Caco-2 (cell line): Measurements from ENCODE around the gene SCN9A. TPM values are rescaled to one million over a fixed set of nuclear protein-coding genes. Genes with fewer than 3 reads are reported as not detected.
"Not testable (repeated sequence)": the region's sequence is repeated elsewhere in the genome, so short reads cannot be mapped to it uniquely, and the experiment has no call there.

Experiments used
- BruUV-seq: library from RNA; stranded (reverse); fragments of 400-500 nt; replicated peaks from 2 replicates; lab custom pipeline; 2021; lab: Mats Ljungman, UMichigan
- CTCF ChIA-PET: fragments of 300-600 bp; sonication (Branson Sonifier 250); formaldehyde crosslinking; loops from one replicate; lab custom pipeline; 2022; ENCODE audit warnings: antibody characterized with exemption; lab: Charles Lee
- POLR2A ChIA-PET: fragments of 300-600 bp; sonication (Branson Sonifier 250); formaldehyde crosslinking; loops from one replicate; lab custom pipeline; 2022; ENCODE audit warnings: antibody characterized with exemption; lab: Charles Lee
- DNase-seq, 2 experiments: peaks; one replicate each; pipeline versions ENCODE4 v3.0.0 to v3.0.0-alpha.2; 2020 to 2022
- H3K27me3 ChIP-seq: replicated peaks from 2 replicates; pipeline ENCODE4 v1.6.0; 2011; ENCODE audit warnings: low read length; ENCODE audit not compliant: control insufficient read depth, insufficient read depth
- H3K36me3 ChIP-seq: 2 replicates; pipeline ENCODE4 v1.5.1; 2011; ENCODE audit warnings: low read length; ENCODE audit not compliant: control insufficient read depth, insufficient read depth
- H3K4me1 ChIP-seq: fragments of 250-450 bp; sonication (Bioruptor Pico); 2 replicates; pipeline ENCODE4 v1.5.1; 2020; ENCODE audit warnings: mild to moderate bottlenecking
- H3K4me3 ChIP-seq: 2 replicates; pipeline ENCODE4 v1.5.1; 2011; ENCODE audit warnings: low read depth, mild to moderate bottlenecking, control low read depth, low read length
- H3K9me3 ChIP-seq: fragments of 250-450 bp; sonication (Bioruptor Pico); 2 replicates; pipeline ENCODE4 v1.5.1; 2020; ENCODE audit warnings: mild to moderate bottlenecking, moderate library complexity
- H3K27ac Mint-ChIP-seq: one replicate; pipeline ENCODE4 v1.8.0; 2022; ENCODE audit warnings: mixed read lengths; ENCODE audit not compliant: unreplicated experiment
- H3K27me3 Mint-ChIP-seq: one replicate; pipeline ENCODE4 v1.8.0; 2022; ENCODE audit warnings: mixed read lengths; ENCODE audit not compliant: insufficient read depth, unreplicated experiment
- H3K36me3 Mint-ChIP-seq: one replicate; pipeline ENCODE4 v1.8.0; 2022; ENCODE audit warnings: mild to moderate bottlenecking, mixed read lengths; ENCODE audit not compliant: insufficient read depth, unreplicated experiment
- H3K4me1 Mint-ChIP-seq: one replicate; pipeline ENCODE4 v1.8.0; 2022; ENCODE audit warnings: low read depth, mixed read lengths; ENCODE audit not compliant: unreplicated experiment
- H3K4me3 Mint-ChIP-seq: one replicate; pipeline ENCODE4 v1.8.0; 2022; ENCODE audit warnings: mild to moderate bottlenecking, moderate library complexity, mixed read lengths; ENCODE audit not compliant: unreplicated experiment
- H3K9me3 Mint-ChIP-seq: one replicate; pipeline ENCODE4 v1.8.0; 2022; ENCODE audit warnings: mixed read lengths; ENCODE audit not compliant: unreplicated experiment
- CTCF ChIP-seq, 2 experiments: fragments of 200-600 bp in 1 of 2; IDR thresholded peaks; 1 replicate in 1 of 2; 2 replicates in 1 of 2; pipeline versions ENCODE4 v1.5.1 to v1.8.0; 2011 to 2022; ENCODE audit warnings: antibody characterized with exemption in 1 of 2, control low read depth in 1 of 2, inconsistent platforms in 1 of 2, low read depth in 1 of 2, low read length in 1 of 2, mild to moderate bottlenecking in 1 of 2, moderate library complexity in 1 of 2; ENCODE audit not compliant: insufficient read depth in 1 of 2, severe bottlenecking in 1 of 2, unreplicated experiment in 1 of 2
- intact Hi-C: fragments of 100-400 bp; cut with micrococcal nuclease; formaldehyde crosslinking; loops from one replicate; pipeline ENCODE4 v1.10.0; 2022; ENCODE audit not compliant: unreplicated experiment
- total RNA-seq: library from RNA; stranded (reverse); gene quantifications from 2 replicates; pipeline ENCODE4 v1.2.3, GENCODE V29; 2022

The SCN9A gene
- total RNA-seq, 1 experiment from 2014 or later: 18.5 TPM

GRCh38 chr2:166206153-166206552 lies 169.6 kb downstream of the SCN9A start:
- H3K36me3 Mint-ChIP-seq, DNase-seq, POLR2A ChIA-PET, H3K4me1 ChIP-seq, BruUV-seq, CTCF ChIA-PET, H3K36me3 ChIP-seq, H3K9me3 ChIP-seq, H3K4me3 Mint-ChIP-seq, H3K4me3 ChIP-seq, H3K27ac Mint-ChIP-seq, H3K9me3 Mint-ChIP-seq, intact Hi-C loops, H3K27me3 ChIP-seq, H3K4me1 Mint-ChIP-seq, H3K27me3 Mint-ChIP-seq: not testable (repeated sequence)

- H3K4me1 ChIP-seq: no peaks in the 10 kb centered on the region
- H3K4me1 Mint-ChIP-seq: no peaks in the 10 kb centered on the region
- no peak for DNase-seq
- H3K9me3 ChIP-seq: peaks cover 5% of the 10 kb centered on the region
- ChIA-PET CTCF (no interaction called here), POLR2A (no interaction called here)
- no peak overlapping the region for H3K4me3 Mint-ChIP-seq
- H3K27me3 ChIP-seq: no peaks in the 10 kb centered on the region
- intact Hi-C loops: no loop called here
- no TSS peak for BruUV-seq
- no peaks in the 10 kb centered on the region for H3K27me3 Mint-ChIP-seq
- H3K36me3 Mint-ChIP-seq: peaks cover 5% of the 10 kb centered on the region
- H3K36me3 ChIP-seq: no peaks in the 10 kb centered on the region
- no peak overlapping the region for H3K4me3 ChIP-seq
- H3K9me3 Mint-ChIP-seq: no peaks in the 10 kb centered on the region
- H3K27ac Mint-ChIP-seq: no peak overlapping the region
- TF ChIP-seq CTCF (IDR thresholded peaks at IDR 0.05; ENCODE audit: insufficient read depth in 1 of 2, low read depth in 1 of 2, low read length in 1 of 2, severe bottlenecking in 1 of 2, unreplicated experiment in 1 of 2): no peak
These were observed 173.0 kb downstream of the SCN9A start for GRCh38 chr2:166202778-166203177.

- Histone ChIP-seq H3K36me3 (no peaks in the 10 kb centered on the region), H3K9me3 (no peaks in the 10 kb centered on the region), H3K4me1 (no peaks in the 10 kb centered on the region), H3K27me3 (no peaks in the 10 kb centered on the region), H3K4me3 (no peak overlapping the region)
- intact Hi-C loops: no loop called here
- H3K9me3 Mint-ChIP-seq: no peaks in the 10 kb centered on the region
- no peak overlapping the region for H3K27ac Mint-ChIP-seq
- POLR2A ChIA-PET: no interaction called here
- BruUV-seq: no TSS peak
- CTCF ChIA-PET: no interaction called here
- peaks cover 5% of the 10 kb centered on the region for H3K36me3 Mint-ChIP-seq
- H3K27me3 Mint-ChIP-seq: no peaks in the 10 kb centered on the region
- TF ChIP-seq CTCF (IDR thresholded peaks at IDR 0.05; ENCODE audit: insufficient read depth in 1 of 2, low read depth in 1 of 2, low read length in 1 of 2, severe bottlenecking in 1 of 2, unreplicated experiment in 1 of 2): no peak
- no peak for DNase-seq
- H3K4me1 Mint-ChIP-seq: no peaks in the 10 kb centered on the region
- no peak overlapping the region for H3K4me3 Mint-ChIP-seq
These were observed 178.3 kb downstream of the SCN9A start for GRCh38 chr2:166197446-166197845.

- H3K27ac Mint-ChIP-seq: no peak overlapping the region
- H3K9me3 Mint-ChIP-seq: no peaks in the 10 kb centered on the region
- ChIA-PET POLR2A (interaction anchor here (0.6 kb wide), 1 partner anchor 8 kb away, joined by 3 read pairs; no protein-coding TSS in a partner anchor), CTCF (interaction anchor here (0.9 kb wide), 1 partner anchor 12 kb away, joined by 3 read pairs; no protein-coding TSS in a partner anchor)
- BruUV-seq: no TSS peak
- no peak for TF ChIP-seq CTCF (IDR thresholded peaks at IDR 0.05; ENCODE audit: insufficient read depth in 1 of 2, low read depth in 1 of 2, low read length in 1 of 2, severe bottlenecking in 1 of 2, unreplicated experiment in 1 of 2)
- no peaks in the 10 kb centered on the region for H3K36me3 Mint-ChIP-seq
- H3K4me1 ChIP-seq: no peaks in the 10 kb centered on the region
- no peak for DNase-seq
- H3K4me3 ChIP-seq: no peak overlapping the region
- H3K27me3 ChIP-seq: no peaks in the 10 kb centered on the region
- no peaks in the 10 kb centered on the region for H3K27me3 Mint-ChIP-seq
- intact Hi-C loops: no loop called here
- no peaks in the 10 kb centered on the region for H3K4me1 Mint-ChIP-seq
- H3K9me3 ChIP-seq: no peaks in the 10 kb centered on the region
- no peak overlapping the region for H3K4me3 Mint-ChIP-seq
- H3K36me3 ChIP-seq: no peaks in the 10 kb centered on the region
These were observed 182.3 kb downstream of the SCN9A start for GRCh38 chr2:166193407-166193806.
